SK-N-SH (cell line): ENCODE measurements around the gene ACKR3. TPM values are rescaled to one million over a fixed set of nuclear protein-coding genes. Genes with fewer than 3 reads are reported as not detected.

Source experiments
- CTCF ChIA-PET: fragments of 300-600, 350-600 bp; formaldehyde crosslinking; extraction: SDS; loops from one replicate; lab custom pipeline; 2021; lab: Yijun Ruan, JAX
- POLR2A ChIA-PET: fragments of 350-600 bp; sonication (Branson Sonifier 250); formaldehyde crosslinking; extraction: SDS; loops from one replicate; lab custom pipeline; 2020; ENCODE audit warnings: antibody characterized with exemption, inconsistent platforms; lab: Yijun Ruan, JAX
- DNase-seq: peaks from one replicate; pipeline ENCODE4 v3.0.0; 2012
- H2AFZ ChIP-seq: fragments of 200-600 bp; sonication (generic); 2 replicates; pipeline ENCODE4 v1.8.1; 2016; ENCODE audit warnings: antibody characterized with exemption, mild to moderate bottlenecking, low read depth
- H3F3A ChIP-seq: fragments of 200-600 bp; sonication (generic); replicated peaks from 2 replicates; pipeline ENCODE3; 2016; ENCODE audit warnings: antibody characterized with exemption, mild to moderate bottlenecking; ENCODE audit not compliant: insufficient read depth
- H3K27ac ChIP-seq, 2 experiments: fragments of 200-500 bp in 1 of 2; fragments of 200-600 bp in 1 of 2; sonication (Bioruptor generic) in 1 of 2; sonication (generic), shearing (Covaris generic) in 1 of 2; 2 replicates each; pipeline versions ENCODE4 v1.5.1 to v1.6.1; 2014 to 2016; ENCODE audit warnings: low read depth in 2 of 2, inconsistent platforms in 1 of 2, low read length in 1 of 2, mild to moderate bottlenecking in 1 of 2, mixed read lengths in 1 of 2
- H3K27me3 ChIP-seq: fragments of 200-600 bp; sonication (generic), shearing (Covaris generic); 2 replicates; pipeline ENCODE4 v1.6.1; 2016; ENCODE audit warnings: mixed run types; ENCODE audit not compliant: insufficient read depth
- H3K36me3 ChIP-seq, 2 experiments: fragments of 200-500 bp in 1 of 2; fragments of 200-600 bp in 1 of 2; sonication (Bioruptor generic) in 1 of 2; sonication (generic) in 1 of 2; replicated peaks in 1 of 2; 2 replicates each; pipeline versions ENCODE3 to v1.5.1; 2014 to 2016; ENCODE audit warnings: low read length in 1 of 2, mild to moderate bottlenecking in 1 of 2; ENCODE audit not compliant: insufficient read depth in 2 of 2, control insufficient read depth in 1 of 2
- H3K4me1 ChIP-seq, 2 experiments: fragments of 200-500 bp in 1 of 2; fragments of 200-600 bp in 1 of 2; sonication (Bioruptor generic) in 1 of 2; sonication (generic), shearing (Covaris generic) in 1 of 2; 2 replicates each; pipeline versions ENCODE4 v1.5.1 to v1.6.1; 2014 to 2016; ENCODE audit warnings: low read depth in 1 of 2, low read length in 1 of 2, mixed run types in 1 of 2; ENCODE audit not compliant: insufficient read depth in 2 of 2, control insufficient read depth in 1 of 2
- H3K4me2 ChIP-seq: fragments of 200-600 bp; sonication (generic), shearing (Covaris generic); 2 replicates; pipeline ENCODE4 v1.6.1; 2017; ENCODE audit warnings: mixed run types
- H3K4me3 ChIP-seq, 2 experiments: fragments of 200-500 bp in 1 of 2; fragments of 200-600 bp in 1 of 2; sonication (Bioruptor generic) in 1 of 2; sonication (generic), shearing (Covaris generic) in 1 of 2; 2 replicates each; pipeline versions ENCODE4 v1.5.1 to v1.8.1; 2014 to 2016; ENCODE audit warnings: low read depth in 2 of 2, inconsistent platforms in 1 of 2, low read length in 1 of 2, mild to moderate bottlenecking in 1 of 2, mixed read lengths in 1 of 2, moderate library complexity in 1 of 2
- H3K79me2 ChIP-seq: fragments of 200-600 bp; sonication (generic); 2 replicates; pipeline ENCODE4 v1.8.1; 2017; ENCODE audit warnings: mild to moderate bottlenecking; ENCODE audit not compliant: insufficient read depth
- H3K9ac ChIP-seq: fragments of 200-600 bp; sonication (generic); 2 replicates; pipeline ENCODE4 v1.6.1; 2017; ENCODE audit warnings: mixed run types
- H3K9me2 ChIP-seq: fragments of 200-600 bp; sonication (generic); 2 replicates; pipeline ENCODE4 v1.6.1; 2017; ENCODE audit warnings: mixed run types
- H3K9me3 ChIP-seq: fragments of 200-600 bp; sonication (generic); 2 replicates; pipeline ENCODE4 v1.6.1; 2017; ENCODE audit warnings: mixed run types, mild to moderate bottlenecking, moderate library complexity
- H4K20me1 ChIP-seq: fragments of 200-600 bp; sonication (generic); 2 replicates; pipeline ENCODE4 v1.6.1; 2017; ENCODE audit warnings: mild to moderate bottlenecking, mixed run types; ENCODE audit not compliant: insufficient read depth
- CHD2 ChIP-seq: fragments of 150-350 bp; IDR thresholded peaks from 2 replicates; pipeline ENCODE4 v1.6.1; 2018; ENCODE audit warnings: low read length; ENCODE audit not compliant: partially characterized antibody
- CTCF ChIP-seq: fragments of 200-600 bp; sonication (generic); IDR thresholded peaks from 2 replicates; pipeline ENCODE4 v1.6.1; 2017; ENCODE audit warnings: antibody characterized with exemption, mild to moderate bottlenecking, moderate library complexity
- EP300 ChIP-seq, 2 experiments: IDR thresholded peaks; 2 replicates each; pipeline versions ENCODE4 v1.4.0 to v1.6.1; 2012; ENCODE audit warnings: borderline replicate concordance in 1 of 2, low read depth in 1 of 2, low read length in 1 of 2
- EZH2phosphoT487 ChIP-seq: fragments of 200-600 bp; sonication (generic); IDR thresholded peaks from 2 replicates; pipeline ENCODE4 v1.6.1; 2017; ENCODE audit warnings: low read depth, mixed run types, mild to moderate bottlenecking, antibody characterized with exemption, moderate library complexity, borderline replicate concordance
- JUND ChIP-seq: IDR thresholded peaks from 2 replicates; pipeline ENCODE4 v1.4.0; 2012
- RXRA ChIP-seq: IDR thresholded peaks from 2 replicates; pipeline ENCODE4 v1.4.0; 2012; ENCODE audit warnings: low read depth, mild to moderate bottlenecking, borderline replicate concordance
- WGBS: methylation state at CpG from one replicate; pipeline ENCODE4 v1.1.6; 2017; ENCODE audit warnings: low lambda C conversion rate; 5-methylcytosine and 5-hydroxymethylcytosine counted together
- polyA plus RNA-seq, 3 experiments: library from polyadenylated mRNA; depleted of rRNA; stranded (reverse); fragments of >200 nt; gene quantifications; 2 replicates each; pipeline ENCODE4 v1.2.3, GENCODE V29; 2012

ACKR3 gene
- polyA plus RNA-seq, 1 of the 3 experiments (the other 2 are of a cell fraction) = not detected

GRCh38 chr2:236602678-236603077 lies 33.1 kb downstream of the ACKR3 start:
- H3K4me3 ChIP-seq = no peak overlapping the region
- no peak overlapping the region for H3K9ac ChIP-seq
- no peaks in the 10 kb centered on the region for H3K9me3 ChIP-seq
- H3K4me2 ChIP-seq = no peak overlapping the region
- H3K27me3 ChIP-seq = peaks cover 14% of the 10 kb centered on the region; the same call in 1 of the 2 replicates
- no peak overlapping the region for H2AFZ ChIP-seq
- 15% methylated on average over 4 of the region's 4 CpGs for WGBS
- H3K36me3 ChIP-seq = no peaks in the 10 kb centered on the region
- H3K27ac ChIP-seq = no peak overlapping the region
- no peaks in the 10 kb centered on the region for H3F3A ChIP-seq
- no peak for TF ChIP-seq EZH2phosphoT487
- no peak for TF ChIP-seq EP300 (IDR thresholded peaks at IDR 0.05; ENCODE audit: borderline replicate concordance in 1 of 2, low read depth in 1 of 2, low read length in 1 of 2)
- no peak for TF ChIP-seq CHD2
- ChIA-PET CTCF (no interaction called here), POLR2A (no interaction called here)
- H3K9me2 ChIP-seq = no peaks in the 10 kb centered on the region
- no peaks in the 10 kb centered on the region for H4K20me1 ChIP-seq
- DNase-seq = no peak
- no peaks in the 10 kb centered on the region for H3K79me2 ChIP-seq
- peaks cover 0 to under 1% of the 10 kb centered on the region in 2 experiments; a peak in 1 of 4 replicates for H3K4me1 ChIP-seq

GRCh38 chr2:236603361-236604015 lies 33.9 kb downstream of the ACKR3 start:
- no peak overlapping the region for H3K27ac ChIP-seq
- H4K20me1 ChIP-seq = no peaks in the 10 kb centered on the region
- ChIA-PET CTCF (no interaction called here), POLR2A (no interaction called here)
- no peaks in the 10 kb centered on the region for H3K36me3 ChIP-seq
- H3K4me1 ChIP-seq = peaks cover 0 to 3% of the 10 kb centered on the region in 2 experiments; a peak in 1 of 4 replicates
- H3K79me2 ChIP-seq = no peaks in the 10 kb centered on the region
- no peak for TF ChIP-seq EZH2phosphoT487
- no peak for TF ChIP-seq JUND
- TF ChIP-seq EP300 (IDR thresholded peaks at IDR 0.05; ENCODE audit: borderline replicate concordance in 1 of 2, low read depth in 1 of 2, low read length in 1 of 2) = no peak
- no peak overlapping the region for H3K4me2 ChIP-seq
- 16% methylated on average over 14 of the region's 15 CpGs for WGBS
- H3K27me3 ChIP-seq = peaks cover 14% of the 10 kb centered on the region; the same call in 1 of the 2 replicates
- H3K9ac ChIP-seq = no peak overlapping the region
- H3K9me2 ChIP-seq = no peaks in the 10 kb centered on the region
- H3K4me3 ChIP-seq = no peak overlapping the region
- no peak overlapping the region for H2AFZ ChIP-seq
- no peak for DNase-seq
- H3F3A ChIP-seq = no peaks in the 10 kb centered on the region
- no peaks in the 10 kb centered on the region for H3K9me3 ChIP-seq

GRCh38 chr2:236604575-236605344 lies 35.1 kb downstream of the ACKR3 start:
- ChIA-PET POLR2A (no interaction called here), CTCF (interaction anchor here (1.2 kb wide), 1 partner anchor 35 kb away, joined by 3 read pairs; the partner anchor contains the start of gene ACKR3)
- TF ChIP-seq CTCF (no peak), RXRA (no peak)
- Histone ChIP-seq H3K4me2 (no peak overlapping the region), H3K9me2 (no peaks in the 10 kb centered on the region), H3K27me3 (peaks cover 14% of the 10 kb centered on the region; the same call in 1 of the 2 replicates), H3K9me3 (no peaks in the 10 kb centered on the region), H3K9ac (no peak overlapping the region), H3F3A (no peaks in the 10 kb centered on the region), H3K36me3 (no peaks in the 10 kb centered on the region), H3K4me3 (no peak overlapping the region), H3K27ac (no peak overlapping the region), H4K20me1 (no peaks in the 10 kb centered on the region), H2AFZ (no peak overlapping the region), H3K79me2 (no peaks in the 10 kb centered on the region), H3K4me1 (peaks cover 0 to 3% of the 10 kb centered on the region in 2 experiments; a peak in 1 of 4 replicates)
- WGBS = 45% methylated on average over 20 of the region's 20 CpGs
- DNase-seq = no peak
